HTERT RPE-1 (cell line): ENCODE measurements around the gene TOMM22.

Experiments
- in situ Hi-C: fragments of 300-500 bp; cut with MboI; formaldehyde crosslinking; loops from 4 replicates; pipeline ENCODE4 v1.14.3; 2020; ENCODE audit warnings: low sequenced_read_pairs

The TOMM22 gene

GRCh38 chr22:38696606-38697424 is 15.1 kb downstream of the TOMM22 start:
- in situ Hi-C loops, result no loop called here

- in situ Hi-C loops, result no loop called here
Observed at GRCh38 chr22:38697425-38698089, 15.8 kb downstream of the TOMM22 start.

GRCh38 chr22:38698407-38699094 is 16.8 kb downstream of the TOMM22 start:
- in situ Hi-C loops, result no loop called here

GRCh38 chr22:38699143-38699542 is 17.4 kb downstream of the TOMM22 start:
- in situ Hi-C loops, result no loop called here

GRCh38 chr22:38699784-38700183 is 18.0 kb downstream of the TOMM22 start:
- in situ Hi-C loops, result no loop called here

- in situ Hi-C loops, result no loop called here
Observed at GRCh38 chr22:38700270-38700788, 18.6 kb downstream of the TOMM22 start.

GRCh38 chr22:38700789-38701628 is 19.3 kb downstream of the TOMM22 start, which contains the start of gene JOSD1:
Gene JOSD1, minus strand, starts transcription at chr22:38700943. Its CDS starts 956 bp downstream, at chr22:38699987.
- in situ Hi-C loops, result no loop called here

GRCh38 chr22:38704654-38705234 is 23.0 kb downstream of the TOMM22 start:
- in situ Hi-C loops, result no loop called here

- in situ Hi-C loops, result no loop called here
Observed at GRCh38 chr22:38705235-38706100, 23.7 kb downstream of the TOMM22 start, which contains the start of gene GTPBP1. Gene GTPBP1, plus strand, starts transcription at chr22:38705944. Its CDS starts 12 bp downstream, at chr22:38705956.

GRCh38 chr22:38706101-38706900 is 24.5 kb downstream of the TOMM22 start:
- in situ Hi-C loops, result no loop called here

- in situ Hi-C loops, result no loop called here
Observed at GRCh38 chr22:38706901-38707195, 25.1 kb downstream of the TOMM22 start.

- in situ Hi-C loops, result no loop called here
Observed at GRCh38 chr22:38707346-38707745, 25.6 kb downstream of the TOMM22 start.

GRCh38 chr22:38707984-38708383 is 26.2 kb downstream of the TOMM22 start:
- in situ Hi-C loops, result no loop called here

- in situ Hi-C loops, result no loop called here
Observed at GRCh38 chr22:38709306-38709705, 27.5 kb downstream of the TOMM22 start.

GRCh38 chr22:38710351-38710750 is 28.6 kb downstream of the TOMM22 start:
- in situ Hi-C loops, result no loop called here

- in situ Hi-C loops, result no loop called here
Observed at GRCh38 chr22:38710866-38711265, 29.1 kb downstream of the TOMM22 start.

GRCh38 chr22:38712486-38713207 is 30.9 kb downstream of the TOMM22 start:
- in situ Hi-C loops, result no loop called here

GRCh38 chr22:38713921-38714320 is 32.2 kb downstream of the TOMM22 start:
- in situ Hi-C loops, result no loop called here
